ENCODE results near the gene SLC7A6OS.

The SLC7A6OS gene

GRCh38 chr16:68273896-68274295, 36.9 kb downstream of the SLC7A6OS start:
- no peak for TF ChIP-seq CTCF (conservative IDR thresholded peaks at IDR 0.05; ENCODE audit: low read depth, low read length)
- DNase-seq (ENCODE audit: low read depth), result no peak

GRCh38 chr16:68273459-68273858, 37.3 kb downstream of the SLC7A6OS start:
- H3K4me3 ChIP-seq (ENCODE audit: low read length), result no peak overlapping the region
- no peak for TF ChIP-seq CTCF (conservative IDR thresholded peaks at IDR 0.05; ENCODE audit: low read depth, low read length)
- no peak for DNase-seq (ENCODE audit: low read depth)

More at GRCh38 chr16:68273896-68274295, 36.9 kb downstream of the SLC7A6OS start:
- H3K4me3 ChIP-seq (ENCODE audit: low read length), result no peak overlapping the region

GRCh38 chr16:68272507-68273209, 38.1 kb downstream of the SLC7A6OS start:
- no peak for TF ChIP-seq CTCF (conservative IDR thresholded peaks at IDR 0.05; ENCODE audit: low read depth, low read length)

GRCh38 chr16:68270353-68270752, 40.4 kb downstream of the SLC7A6OS start:
- TF ChIP-seq CTCF (conservative IDR thresholded peaks at IDR 0.05; ENCODE audit: low read depth, low read length), result no peak
- peak overlapping the region; percentile 96 for H3K4me3 ChIP-seq (ENCODE audit: low read length)
- no peak for DNase-seq (ENCODE audit: low read depth)

More at GRCh38 chr16:68272507-68273209, 38.1 kb downstream of the SLC7A6OS start:
- no peak overlapping the region for H3K4me3 ChIP-seq (ENCODE audit: low read length)
- no peak for DNase-seq (ENCODE audit: low read depth)

GRCh38 chr16:68269793-68270192, 41.0 kb downstream of the SLC7A6OS start:
- DNase-seq (ENCODE audit: low read depth), result no peak

GRCh38 chr16:68267612-68268405, 42.9 kb downstream of the SLC7A6OS start:
- peak overlapping the region; percentile 96 for H3K4me3 ChIP-seq (ENCODE audit: low read length)
- DNase-seq (ENCODE audit: low read depth), result peak; percentile 62
- no peak for TF ChIP-seq CTCF (conservative IDR thresholded peaks at IDR 0.05; ENCODE audit: low read depth, low read length)

More at GRCh38 chr16:68269793-68270192, 41.0 kb downstream of the SLC7A6OS start:
- no peak for TF ChIP-seq CTCF (conservative IDR thresholded peaks at IDR 0.05; ENCODE audit: low read depth, low read length)
- H3K4me3 ChIP-seq (ENCODE audit: low read length), result peak overlapping the region; percentile 96

Measured in retinal pigment epithelial cell (primary cell).